Activated CD8-positive, alpha-beta memory T cell treated with anti-CD3 and anti-CD28 coated beads, Interleukin-2, amount 50 U/mL, for 1 hour (primary cell): Measurements from ENCODE around the gene PLEKHG5.

ENCODE experiments used
- DNase-seq: peaks from one replicate; pipeline ENCODE4 v3.0.0-alpha.2; 2020; ENCODE audit errors: extremely low read depth

The PLEKHG5 gene

GRCh38 chr1:6475381-6476133 lies 15.9 kb downstream of the PLEKHG5 start:
- peak; percentile 51 for DNase-seq

DNA sequence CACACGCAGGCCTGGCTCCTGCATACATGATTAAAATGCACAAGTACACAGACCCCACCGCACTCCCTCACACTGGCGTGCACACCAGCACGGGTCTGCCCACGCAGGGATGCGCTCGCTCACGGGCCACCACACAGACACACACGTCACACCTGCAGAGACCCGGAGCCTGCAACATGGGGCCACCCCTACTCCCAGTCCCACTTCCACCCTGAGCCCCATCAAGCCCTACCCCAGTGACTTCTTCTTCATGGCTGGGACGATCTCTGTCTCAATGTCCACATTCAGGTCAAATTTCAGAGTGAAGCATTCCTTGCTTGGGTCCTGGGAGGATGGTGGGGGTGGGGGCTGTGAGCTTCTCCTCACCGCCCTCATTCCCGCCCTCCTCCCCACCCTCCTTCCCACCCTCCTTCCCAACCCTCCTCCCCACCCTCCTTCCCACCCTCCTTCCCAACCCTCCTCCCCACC lies 16.6 kb downstream of the PLEKHG5 start:
- no peak for DNase-seq

DNA sequence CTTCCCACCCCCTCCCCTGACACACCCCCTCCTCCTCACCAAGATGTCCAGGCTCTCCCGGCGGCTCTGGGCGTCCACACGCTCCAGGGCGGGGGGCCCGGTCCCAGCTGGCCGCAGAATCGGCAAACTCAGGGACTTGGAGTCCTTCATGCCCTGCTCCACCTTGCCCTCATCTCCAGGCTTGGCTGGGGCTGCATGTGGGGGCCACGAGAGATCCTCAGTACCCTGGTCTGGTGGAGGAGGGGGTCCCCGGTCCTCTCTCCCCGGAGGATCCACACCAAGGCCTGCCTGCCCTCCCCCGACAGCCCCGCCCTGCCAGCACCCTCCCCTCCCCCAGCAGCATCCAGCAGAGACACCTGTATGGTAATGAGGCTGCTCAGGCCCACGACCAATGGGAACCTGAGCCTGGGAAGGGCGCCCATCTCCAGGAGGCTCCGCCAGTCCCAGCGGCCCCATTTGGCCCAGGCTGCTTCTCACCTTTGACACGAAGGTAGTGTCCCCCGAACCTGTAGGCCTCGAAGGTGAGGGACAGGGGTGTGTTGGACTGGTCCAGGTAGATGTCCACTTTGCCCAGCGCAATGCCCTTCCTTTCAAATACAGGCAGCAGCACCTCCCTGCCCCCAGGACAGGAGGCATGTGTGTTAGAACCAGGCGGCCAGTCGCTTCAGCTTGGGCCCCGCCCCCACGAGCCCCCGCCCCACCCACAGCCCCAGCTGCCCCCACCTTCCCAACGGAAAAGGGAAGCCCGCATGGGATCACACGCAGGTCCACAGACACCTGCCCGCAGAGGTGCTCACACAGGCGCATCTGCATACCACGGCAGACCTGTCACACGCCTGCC lies 17.3 kb downstream of the PLEKHG5 start:
- no peak for DNase-seq

GRCh38 chr1:6473156-6473555 lies 18.3 kb downstream of the PLEKHG5 start:
- no peak for DNase-seq

- no peak for DNase-seq
Observed at GRCh38 chr1:6472391-6472790, 19.1 kb downstream of the PLEKHG5 start.

DNA sequence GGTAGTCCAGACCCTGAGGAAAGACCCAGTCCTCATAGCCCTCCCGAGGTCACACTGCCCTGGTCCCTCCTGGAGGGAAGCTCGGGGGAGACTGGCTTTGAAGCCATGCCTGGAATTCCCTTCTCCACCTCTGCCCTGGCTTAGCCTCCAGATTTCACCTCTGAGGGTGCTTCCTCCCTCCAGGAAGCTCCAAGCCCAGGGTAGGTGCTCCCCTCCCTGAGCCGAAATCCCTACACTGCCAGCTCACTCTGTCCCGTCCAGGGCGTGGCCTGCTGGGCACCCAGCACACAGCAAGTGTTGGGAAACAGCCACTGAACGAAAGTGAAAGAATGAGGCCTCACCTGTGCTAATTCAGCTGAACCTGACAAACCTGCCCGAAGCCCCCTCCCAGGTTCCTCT lies 19.5 kb downstream of the PLEKHG5 start:
- DNase-seq, result no peak

GRCh38 chr1:6471086-6471969 lies 20.1 kb downstream of the PLEKHG5 start:
- DNase-seq, result no peak

- DNase-seq, result no peak
Observed at GRCh38 chr1:6470132-6471085, 21.1 kb downstream of the PLEKHG5 start.

- no peak for DNase-seq
Observed at GRCh38 chr1:6468729-6469461, 22.6 kb downstream of the PLEKHG5 start.

- DNase-seq, result no peak
Observed at GRCh38 chr1:6467744-6468688, 23.5 kb downstream of the PLEKHG5 start.

- DNase-seq, result no peak
Observed at GRCh38 chr1:6467224-6467623, 24.2 kb downstream of the PLEKHG5 start.

GRCh38 chr1:6466751-6467150 lies 24.7 kb downstream of the PLEKHG5 start:
- no peak for DNase-seq

DNA sequence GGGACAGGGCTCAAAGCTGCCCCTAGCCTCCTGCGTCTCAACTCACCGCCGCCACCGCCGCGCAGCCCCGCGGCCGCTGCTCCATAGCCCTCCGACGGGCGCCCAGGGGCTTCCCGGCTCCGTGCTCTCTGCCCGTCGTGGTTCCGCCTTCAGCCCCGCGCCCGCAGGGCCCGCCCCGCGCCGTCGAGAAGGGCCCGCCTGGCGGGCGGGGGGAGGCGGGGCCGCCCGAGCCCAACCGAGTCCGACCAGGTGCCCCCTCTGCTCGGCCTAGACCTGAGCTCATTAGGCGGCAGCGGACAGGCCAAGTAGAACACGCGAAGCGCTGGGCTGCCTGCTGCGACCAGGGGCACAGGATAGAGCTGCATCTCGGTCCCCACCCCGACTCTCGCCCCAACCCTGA lies 25.4 kb downstream of the PLEKHG5 start, which contains the start of gene TNFRSF25:
Gene TNFRSF25 (minus strand): TSS at position 151 of the 400 bp plus-strand sequence. CDS start 66 bp downstream, at position 85.
- no peak for DNase-seq

GRCh38 chr1:6465461-6466005 lies 25.9 kb downstream of the PLEKHG5 start:
- no peak for DNase-seq

DNA sequence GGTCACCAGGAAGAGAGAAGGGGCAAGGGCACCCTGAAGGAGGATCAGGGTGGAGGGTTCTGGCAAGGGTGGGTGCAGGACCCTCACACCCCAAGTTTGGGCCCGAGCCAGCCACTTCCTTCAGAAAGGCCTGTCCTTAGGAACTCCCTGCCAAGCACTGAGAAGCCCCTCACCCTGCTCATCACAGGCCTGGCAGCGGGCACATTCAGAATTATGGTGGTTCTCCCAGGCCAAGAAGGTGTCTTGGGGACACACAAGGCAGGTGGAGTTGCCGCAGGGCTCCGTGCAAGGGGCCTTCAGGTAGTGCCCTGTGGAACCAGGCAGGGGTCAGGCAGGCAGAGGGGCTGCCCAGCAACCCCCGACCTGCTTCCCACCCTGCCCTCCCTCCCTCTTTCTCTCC lies 26.6 kb downstream of the PLEKHG5 start:
- no peak for DNase-seq

- no peak for DNase-seq
Observed at GRCh38 chr1:6464514-6464836, 27.0 kb downstream of the PLEKHG5 start.

- DNase-seq, result no peak
Observed at GRCh38 chr1:6463120-6463412, 28.4 kb downstream of the PLEKHG5 start.

- no peak for DNase-seq
Observed at GRCh38 chr1:6462412-6463119, 28.9 kb downstream of the PLEKHG5 start.
